NT2/D1 (cell line): ENCODE measurements around the gene ARHGAP35.

Source experiments
- SUZ12 ChIP-seq: IDR thresholded peaks from 2 replicates; pipeline ENCODE4 v1.6.1; 2011; ENCODE audit not compliant: insufficient read length, insufficient read depth; ENCODE audit errors: extremely low read depth
- YY1 ChIP-seq: IDR thresholded peaks from 2 replicates; pipeline ENCODE4 v1.6.1; 2011; ENCODE audit not compliant: insufficient read length, insufficient read depth

- TF ChIP-seq SUZ12: no peak
- TF ChIP-seq YY1: no peak
Measured at GRCh38 chr19:46844067-46844489, 16.7 kb upstream of the ARHGAP35 start.
